ENCODE results near the gene DMD. TPM values are rescaled to one million over a fixed set of nuclear protein-coding genes. Genes with fewer than 3 reads are reported as not detected.

Gene DMD
- total RNA-seq, 2 donors from 2014 or later: 19.6 to 24.9 TPM

GRCh38 chrX:32933548-32933947, 277.8 kb downstream of the DMD start:
- Mint-ChIP-seq H3K36me3 (ENCODE audit: low read depth) (no peaks in the 10 kb centered on the region), H3K27ac (no peak overlapping the region), H3K27me3 (ENCODE audit: insufficient read depth) (no peaks in the 10 kb centered on the region), H3K4me1 (peaks cover 19% of the 10 kb centered on the region), H3K4me3 (no peak overlapping the region), H3K9me3 (no peaks in the 10 kb centered on the region)
- no peaks in the 10 kb centered on the region for H3K9me3 ChIP-seq (ENCODE audit: control insufficient read depth, low read length)
- DNase-seq: no peak
- WGBS, 2 experiments (ENCODE audit: insufficient coverage in 1 of 2, insufficient read length in 1 of 2): 79 to 86% methylated on average over 3 to 4 of the region's 5 CpGs
- H3K27ac ChIP-seq (ENCODE audit: low read depth, low read length): no peak overlapping the region
- H3K4me3 ChIP-seq (ENCODE audit: low read length): no peak overlapping the region
- H3K36me3 ChIP-seq (ENCODE audit: control insufficient read depth, insufficient read depth, low read length): no peaks in the 10 kb centered on the region
- H3K9ac ChIP-seq (ENCODE audit: extremely low read depth, low read length, poor library complexity, severe bottlenecking): no peak overlapping the region
- H3K27me3 ChIP-seq (ENCODE audit: control insufficient read depth, insufficient read depth, low read length, poor library complexity, severe bottlenecking): no peaks in the 10 kb centered on the region
- H3K4me1 ChIP-seq (ENCODE audit: control insufficient read depth, insufficient read depth, low read length): no peaks in the 10 kb centered on the region
- TF ChIP-seq, protein P1, sequence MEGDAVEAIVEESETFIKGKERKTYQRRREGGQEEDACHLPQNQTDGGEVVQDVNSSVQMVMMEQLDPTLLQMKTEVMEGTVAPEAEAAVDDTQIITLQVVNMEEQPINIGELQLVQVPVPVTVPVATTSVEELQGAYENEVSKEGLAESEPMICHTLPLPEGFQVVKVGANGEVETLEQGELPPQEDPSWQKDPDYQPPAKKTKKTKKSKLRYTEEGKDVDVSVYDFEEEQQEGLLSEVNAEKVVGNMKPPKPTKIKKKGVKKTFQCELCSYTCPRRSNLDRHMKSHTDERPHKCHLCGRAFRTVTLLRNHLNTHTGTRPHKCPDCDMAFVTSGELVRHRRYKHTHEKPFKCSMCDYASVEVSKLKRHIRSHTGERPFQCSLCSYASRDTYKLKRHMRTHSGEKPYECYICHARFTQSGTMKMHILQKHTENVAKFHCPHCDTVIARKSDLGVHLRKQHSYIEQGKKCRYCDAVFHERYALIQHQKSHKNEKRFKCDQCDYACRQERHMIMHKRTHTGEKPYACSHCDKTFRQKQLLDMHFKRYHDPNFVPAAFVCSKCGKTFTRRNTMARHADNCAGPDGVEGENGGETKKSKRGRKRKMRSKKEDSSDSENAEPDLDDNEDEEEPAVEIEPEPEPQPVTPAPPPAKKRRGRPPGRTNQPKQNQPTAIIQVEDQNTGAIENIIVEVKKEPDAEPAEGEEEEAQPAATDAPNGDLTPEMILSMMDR (conservative IDR thresholded peaks at IDR 0.05): no peak

GRCh38 chrX:32929040-32929439, 282.3 kb downstream of the DMD start:
- Mint-ChIP-seq H3K4me3 (no peak overlapping the region), H3K36me3 (ENCODE audit: low read depth) (no peaks in the 10 kb centered on the region), H3K4me1 (peaks cover 6% of the 10 kb centered on the region), H3K27ac (no peak overlapping the region), H3K9me3 (no peaks in the 10 kb centered on the region), H3K27me3 (ENCODE audit: insufficient read depth) (no peaks in the 10 kb centered on the region)
- no peaks in the 10 kb centered on the region for H3K27me3 ChIP-seq (ENCODE audit: control insufficient read depth, insufficient read depth, low read length, poor library complexity, severe bottlenecking)
- H3K4me3 ChIP-seq (ENCODE audit: low read length): no peak overlapping the region
- H3K36me3 ChIP-seq (ENCODE audit: control insufficient read depth, insufficient read depth, low read length): no peaks in the 10 kb centered on the region
- H3K27ac ChIP-seq (ENCODE audit: low read depth, low read length): no peak overlapping the region
- TF ChIP-seq, protein P1 (conservative IDR thresholded peaks at IDR 0.05): no peak
- DNase-seq: no peak
- WGBS, 2 experiments (ENCODE audit: insufficient coverage in 1 of 2, insufficient read length in 1 of 2): 90% methylated on average over 1 of the region's 4 CpGs; no CpG with 5 or more reads in 1 of the 2 experiments
- no peaks in the 10 kb centered on the region for H3K4me1 ChIP-seq (ENCODE audit: control insufficient read depth, insufficient read depth, low read length)
- no peaks in the 10 kb centered on the region for H3K9me3 ChIP-seq (ENCODE audit: control insufficient read depth, low read length)
- no peak overlapping the region for H3K9ac ChIP-seq (ENCODE audit: extremely low read depth, low read length, poor library complexity, severe bottlenecking)

GRCh38 chrX:32896088-32896487, 315.3 kb downstream of the DMD start:
- Histone ChIP-seq H3K27ac (ENCODE audit: low read depth, low read length) (no peak overlapping the region), H3K9me3 (ENCODE audit: control insufficient read depth, low read length) (no peaks in the 10 kb centered on the region), H3K27me3 (ENCODE audit: control insufficient read depth, insufficient read depth, low read length, poor library complexity, severe bottlenecking) (no peaks in the 10 kb centered on the region), H3K4me3 (ENCODE audit: low read length) (no peak overlapping the region), H3K9ac (ENCODE audit: extremely low read depth, low read length, poor library complexity, severe bottlenecking) (no peak overlapping the region), H3K4me1 (ENCODE audit: control insufficient read depth, insufficient read depth, low read length) (no peaks in the 10 kb centered on the region), H3K36me3 (ENCODE audit: control insufficient read depth, insufficient read depth, low read length) (no peaks in the 10 kb centered on the region)
- WGBS, 2 experiments (ENCODE audit: insufficient coverage in 1 of 2, insufficient read length in 1 of 2): 40 to 92% methylated on average over 1 to 2 of the region's 3 CpGs
- H3K9me3 Mint-ChIP-seq: no peaks in the 10 kb centered on the region
- H3K27ac Mint-ChIP-seq: no peak overlapping the region
- H3K4me1 Mint-ChIP-seq: peaks cover 9% of the 10 kb centered on the region
- H3K27me3 Mint-ChIP-seq (ENCODE audit: insufficient read depth): no peaks in the 10 kb centered on the region
- TF ChIP-seq, protein P1 (conservative IDR thresholded peaks at IDR 0.05): no peak
- no peaks in the 10 kb centered on the region for H3K36me3 Mint-ChIP-seq (ENCODE audit: low read depth)
- H3K4me3 Mint-ChIP-seq: no peak overlapping the region
- no peak for DNase-seq
